RPMI7951 (cell line): ENCODE results near the gene NLRP4. TPM values are rescaled to one million over a fixed set of nuclear protein-coding genes. Genes with fewer than 3 reads are reported as not detected.

Source experiments
- DNase-seq: peaks from one replicate; pipeline ENCODE4 v3.0.0-alpha.2; 2012; ENCODE audit warnings: low read depth
- total RNA-seq: library from RNA; depleted of rRNA; stranded (reverse); fragments of >200 nt; shearing (Covaris generic); gene quantifications from 2 replicates; pipeline ENCODE4 v1.2.3, GENCODE V29; 2014; rRNA removed

Gene NLRP4
- total RNA-seq, result not detected in 2 replicates

GRCh38 chr19:55836340-55836739 is at the start of gene NLRP4:
Gene NLRP4 (plus strand): TSS chr19:55836540. CDS start chr19:55852081, 15,541 bp downstream.
- no peak for DNase-seq

GRCh38 chr19:55795021-55795420 is 41.3 kb upstream of the NLRP4 start:
- DNase-seq, result no peak

GRCh38 chr19:55801416-55801815 is 34.9 kb upstream of the NLRP4 start:
- DNase-seq, result no peak

DNA sequence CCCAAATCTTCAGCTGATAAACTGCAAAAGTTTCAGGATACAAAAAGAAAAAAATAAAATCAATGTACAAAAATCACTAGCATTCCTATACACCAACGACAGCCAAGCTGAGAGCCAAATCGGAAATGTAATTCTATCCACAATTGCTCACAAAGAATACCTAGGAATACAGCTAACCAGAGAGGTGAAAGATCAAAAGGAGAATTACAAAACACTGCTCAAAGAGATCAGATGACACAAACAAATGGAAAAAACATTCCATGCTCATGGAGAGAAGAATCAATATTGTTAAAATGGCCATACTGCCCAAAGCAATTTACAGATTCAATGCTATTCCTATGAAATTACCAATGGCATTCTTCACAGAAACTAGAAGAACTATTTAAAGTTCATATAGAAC is 34.1 kb upstream of the NLRP4 start:
- no peak for DNase-seq

- peak; percentile 91 for DNase-seq
These were observed 26.8 kb upstream of the NLRP4 start for GRCh38 chr19:55809381-55810058.

- no peak for DNase-seq
These were observed 25.0 kb upstream of the NLRP4 start for GRCh38 chr19:55811340-55811739.

DNA sequence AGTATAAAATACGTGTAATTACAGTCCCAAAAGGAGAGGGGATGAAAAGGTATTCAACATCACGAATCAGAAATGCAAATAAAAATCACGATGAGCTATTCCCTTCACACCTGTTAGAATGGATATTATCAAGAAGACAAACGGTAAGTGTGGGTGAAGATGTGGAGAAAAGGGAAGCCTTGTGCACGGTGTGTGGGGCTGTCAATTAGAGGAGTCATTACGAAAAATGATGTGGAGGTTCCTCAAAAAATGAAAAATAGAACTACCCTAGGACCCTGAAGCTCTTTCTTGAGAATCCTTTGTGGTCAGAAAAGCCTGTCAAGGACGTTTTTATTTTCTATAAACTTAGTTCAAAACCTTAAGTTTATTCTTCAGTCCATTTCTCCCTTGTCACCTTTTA is 23.9 kb upstream of the NLRP4 start:
- no peak for DNase-seq

DNA sequence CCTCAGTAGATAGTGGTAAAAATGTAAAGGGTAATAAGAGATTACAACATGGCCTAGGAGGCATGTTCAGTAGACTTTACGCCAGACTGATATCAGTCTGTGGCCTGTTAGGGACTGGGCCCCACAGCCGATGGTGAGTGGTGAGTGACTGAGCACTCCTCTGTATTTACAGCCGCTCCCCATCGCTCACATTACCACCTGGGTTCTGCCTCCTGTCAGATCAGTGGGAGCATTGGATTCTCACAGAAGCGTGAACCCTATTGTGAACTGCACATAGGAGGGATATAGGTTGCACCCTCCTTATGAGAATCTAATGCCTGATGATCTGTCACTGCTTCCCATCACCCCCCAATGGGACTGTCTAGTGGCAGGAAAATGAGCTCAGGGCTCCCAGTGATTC is 22.4 kb upstream of the NLRP4 start:
- no peak for DNase-seq

DNA sequence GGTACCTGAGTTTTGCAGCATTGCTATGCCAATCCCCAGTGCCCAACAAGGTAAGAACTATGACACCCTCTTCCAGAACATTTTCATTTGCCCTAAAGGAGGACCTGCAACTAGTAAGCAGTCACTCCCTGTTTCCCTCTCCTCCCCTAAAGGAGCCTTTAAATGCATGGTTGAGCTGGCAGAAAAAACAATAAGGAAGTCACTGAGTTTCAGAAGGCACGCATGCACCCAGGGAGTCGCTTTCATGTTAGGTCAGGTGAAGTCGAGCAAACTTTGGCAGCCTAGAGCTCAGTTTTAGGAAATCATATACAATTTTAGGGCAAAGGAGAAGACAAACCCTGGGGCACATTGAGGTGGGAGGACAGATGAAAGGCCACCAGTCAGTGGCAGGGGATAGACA is 16.3 kb upstream of the NLRP4 start:
- no peak for DNase-seq

GRCh38 chr19:55830656-55831055 is 5.7 kb upstream of the NLRP4 start:
- no peak for DNase-seq

DNA sequence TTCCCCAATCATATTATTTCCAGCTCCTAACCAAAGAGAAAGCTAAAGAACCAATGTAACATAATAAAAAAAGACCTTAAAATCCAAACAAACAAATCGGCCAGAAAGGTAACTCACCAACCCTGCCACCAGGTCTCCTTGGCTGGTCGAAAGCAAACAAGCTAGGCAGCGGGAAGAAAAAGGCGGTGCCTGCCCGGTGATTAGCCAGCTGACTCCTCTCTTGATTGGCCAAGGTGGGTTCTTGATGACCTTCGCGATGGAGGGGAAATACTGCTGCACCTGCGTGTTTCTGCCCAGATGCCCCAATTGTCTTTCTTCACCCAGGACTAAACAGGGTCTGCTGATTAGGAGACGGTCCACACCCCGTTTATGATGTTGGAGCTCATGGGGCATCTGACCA is 4.5 kb upstream of the NLRP4 start, which contains the start of gene NLRP11:
Gene NLRP11 (minus strand): TSS at position 154 of the 400 bp plus-strand sequence. CDS start 13,825 bp downstream, outside the sequence.
- DNase-seq, result no peak

GRCh38 chr19:55832676-55833075 is 3.7 kb upstream of the NLRP4 start:
- no peak for DNase-seq

- DNase-seq, result no peak
These were observed 1.9 kb downstream of the NLRP4 start for GRCh38 chr19:55838251-55838650.

DNA sequence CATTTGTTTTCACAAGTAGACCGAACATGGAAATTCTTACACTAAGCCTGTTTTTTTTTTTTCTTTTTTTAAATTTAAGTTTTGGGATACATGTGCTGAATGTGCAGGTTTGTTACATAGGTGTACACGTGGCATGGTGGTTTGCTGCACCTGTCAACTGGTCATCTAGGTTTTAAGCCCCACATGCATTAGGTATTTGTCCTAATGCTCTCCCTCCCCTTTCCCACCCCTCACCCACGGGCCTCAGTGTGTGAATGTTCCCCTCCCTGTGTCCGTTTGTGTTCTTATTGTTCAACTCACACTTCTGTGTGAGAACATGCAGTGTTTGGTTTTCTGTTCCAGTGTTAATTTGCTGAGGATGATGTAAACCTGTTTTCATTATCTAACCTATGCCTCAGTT is 2.6 kb downstream of the NLRP4 start:
- no peak for DNase-seq

- DNase-seq, result no peak
These were observed 18.8 kb downstream of the NLRP4 start for GRCh38 chr19:55855160-55855559.

- DNase-seq, result peak; percentile 41
These were observed 20.8 kb downstream of the NLRP4 start for GRCh38 chr19:55857149-55857548.

DNA sequence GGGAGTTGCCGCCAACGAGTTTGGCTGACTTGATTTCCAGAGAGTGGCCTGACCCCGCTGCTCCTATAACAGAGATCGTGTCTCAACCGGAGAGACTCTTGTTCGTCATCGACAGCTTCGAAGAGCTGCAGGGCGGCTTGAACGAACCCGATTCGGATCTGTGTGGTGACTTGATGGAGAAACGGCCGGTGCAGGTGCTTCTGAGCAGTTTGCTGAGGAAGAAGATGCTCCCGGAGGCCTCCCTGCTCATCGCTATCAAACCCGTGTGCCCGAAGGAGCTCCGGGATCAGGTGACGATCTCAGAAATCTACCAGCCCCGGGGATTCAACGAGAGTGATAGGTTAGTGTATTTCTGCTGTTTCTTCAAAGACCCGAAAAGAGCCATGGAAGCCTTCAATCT is 21.6 kb downstream of the NLRP4 start:
- DNase-seq, result no peak

DNA sequence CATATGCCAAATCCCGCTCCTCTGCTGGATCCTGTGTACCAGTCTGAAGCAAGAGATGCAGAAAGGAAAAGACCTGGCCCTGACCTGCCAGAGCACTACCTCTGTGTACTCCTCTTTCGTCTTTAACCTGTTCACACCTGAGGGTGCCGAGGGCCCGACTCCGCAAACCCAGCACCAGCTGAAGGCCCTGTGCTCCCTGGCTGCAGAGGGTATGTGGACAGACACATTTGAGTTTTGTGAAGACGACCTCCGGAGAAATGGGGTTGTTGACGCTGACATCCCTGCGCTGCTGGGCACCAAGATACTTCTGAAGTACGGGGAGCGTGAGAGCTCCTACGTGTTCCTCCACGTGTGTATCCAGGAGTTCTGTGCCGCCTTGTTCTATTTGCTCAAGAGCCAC is 22.1 kb downstream of the NLRP4 start:
- DNase-seq, result no peak

GRCh38 chr19:55858969-55859368 is 22.6 kb downstream of the NLRP4 start:
- DNase-seq, result no peak

DNA sequence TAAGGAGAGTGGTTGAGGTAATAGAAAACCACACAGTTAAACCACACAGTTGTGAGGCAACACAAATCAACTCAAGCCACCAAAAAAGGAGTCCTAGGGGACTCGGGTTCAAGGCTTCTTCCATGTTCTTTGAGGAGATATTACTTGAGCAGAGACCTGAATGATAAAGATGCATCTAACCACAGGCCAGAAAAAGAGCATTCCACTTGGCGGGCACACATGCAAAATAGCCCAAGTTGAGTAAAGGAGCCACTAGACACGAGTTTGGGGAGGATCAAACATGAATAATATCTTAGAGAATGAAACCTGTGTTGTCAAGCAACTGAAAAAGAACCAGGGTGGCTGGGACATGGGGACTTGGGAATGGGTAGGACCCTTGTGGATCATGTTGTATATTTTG is 30.2 kb downstream of the NLRP4 start:
- no peak for DNase-seq

GRCh38 chr19:55867101-55867500 is 30.8 kb downstream of the NLRP4 start:
- no peak for DNase-seq

DNA sequence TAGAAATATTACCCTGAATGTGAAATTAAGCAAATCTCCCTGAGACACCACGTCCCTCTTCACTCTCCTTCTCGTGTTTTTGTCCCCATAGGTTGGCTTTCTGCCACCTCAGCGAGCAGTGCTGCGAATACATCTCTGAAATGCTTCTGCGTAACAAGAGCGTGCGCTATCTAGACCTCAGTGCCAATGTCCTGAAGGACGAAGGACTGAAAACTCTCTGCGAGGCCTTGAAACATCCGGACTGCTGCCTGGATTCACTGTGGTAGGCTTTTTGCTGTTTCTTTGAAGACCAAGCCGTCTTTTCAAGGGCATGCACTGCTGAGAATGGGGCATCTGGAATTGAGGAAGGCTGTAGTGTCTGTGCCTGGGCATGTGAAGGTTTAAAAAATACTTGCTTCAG is 34.4 kb downstream of the NLRP4 start:
- DNase-seq, result no peak

DNA sequence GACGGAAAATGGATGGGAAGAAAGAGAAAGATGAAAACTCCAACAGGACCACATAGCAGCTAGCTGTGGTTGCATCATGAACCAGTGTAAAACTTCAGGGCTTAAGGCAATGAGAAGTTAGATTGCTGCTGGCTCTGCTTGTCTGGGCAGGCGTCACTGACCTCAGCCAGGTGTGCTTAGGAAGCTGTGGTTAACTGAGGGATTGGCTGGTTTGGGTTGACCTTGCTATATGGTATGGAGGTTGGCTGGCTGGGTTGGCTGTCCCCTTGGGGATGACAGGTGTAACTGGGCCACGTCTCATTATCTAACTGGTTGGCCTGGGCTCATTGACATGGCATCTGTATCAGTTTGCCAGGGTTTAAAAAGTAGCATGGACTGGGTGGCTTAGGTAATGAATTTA is 40.9 kb downstream of the NLRP4 start:
- no peak for DNase-seq

DNA sequence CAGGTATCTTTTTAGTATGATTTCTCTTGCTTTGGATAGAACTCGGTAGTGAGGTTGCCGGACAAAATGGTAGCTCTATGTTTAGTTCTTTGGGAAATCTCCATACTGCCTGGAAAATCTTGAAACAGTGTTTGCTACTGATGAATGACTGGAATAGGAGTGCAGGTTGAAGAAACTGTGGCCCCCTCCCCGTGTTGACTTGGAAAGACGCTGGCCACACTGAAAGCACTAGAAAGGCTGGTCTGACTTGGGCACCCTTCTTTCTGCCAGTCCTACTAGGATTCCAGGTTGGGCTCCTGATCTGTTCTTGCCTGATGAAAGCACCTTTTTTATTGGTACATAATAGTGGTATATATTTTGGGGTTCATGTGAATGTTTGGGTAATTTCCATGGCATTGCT is 46.3 kb downstream of the NLRP4 start:
- DNase-seq, result no peak
